Breast epithelium (tissue), 3 donors: ENCODE measurements around the gene CNTN1.

Experiments
- POLR2A ChIP-seq: fragments of 450-650 bp; IDR thresholded peaks from one replicate; pipeline ENCODE4 v1.6.1; 2016; ENCODE audit warnings: antibody characterized with exemption, mild to moderate bottlenecking, moderate library complexity
- POLR2AphosphoS5 ChIP-seq, 3 donors: sonication (generic); formaldehyde crosslinking; IDR thresholded peaks; one replicate each; pipeline ENCODE4 v1.6.1; 2017; ENCODE audit warnings: antibody characterized with exemption in 3 of 3

DNA sequence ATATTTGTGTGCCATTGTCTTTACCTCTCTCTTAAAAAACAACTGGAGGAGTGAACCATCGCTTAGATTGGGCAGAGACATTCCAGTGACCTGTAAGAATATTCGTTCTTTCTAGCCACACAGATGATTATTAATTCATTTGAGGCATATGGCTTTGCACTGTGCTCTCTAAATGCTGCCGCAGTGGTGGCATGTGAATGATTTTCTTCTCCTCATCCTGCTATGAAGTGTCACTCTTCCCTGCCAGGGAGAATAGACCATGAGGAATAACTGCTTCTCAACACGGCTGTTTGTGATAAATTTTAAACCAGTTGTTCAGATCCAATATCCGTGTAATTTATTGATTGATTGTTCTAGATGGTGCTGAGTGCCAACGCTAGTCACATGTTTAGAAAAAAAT, 225.3 kb downstream of the CNTN1 start:
- TF ChIP-seq POLR2A (no peak), POLR2AphosphoS5 (IDR thresholded peaks at IDR 0.05) (no peak)
